ENCODE measurements around the gene CAMK2B. TPM values are rescaled to one million over a fixed set of nuclear protein-coding genes. Genes with fewer than 3 reads are reported as not detected.

Gene CAMK2B
- polyA plus RNA-seq, 1 donor (not counting 4 experiments of a cell fraction or from before 2014, with no cell fraction given) = 0.25 TPM

DNA sequence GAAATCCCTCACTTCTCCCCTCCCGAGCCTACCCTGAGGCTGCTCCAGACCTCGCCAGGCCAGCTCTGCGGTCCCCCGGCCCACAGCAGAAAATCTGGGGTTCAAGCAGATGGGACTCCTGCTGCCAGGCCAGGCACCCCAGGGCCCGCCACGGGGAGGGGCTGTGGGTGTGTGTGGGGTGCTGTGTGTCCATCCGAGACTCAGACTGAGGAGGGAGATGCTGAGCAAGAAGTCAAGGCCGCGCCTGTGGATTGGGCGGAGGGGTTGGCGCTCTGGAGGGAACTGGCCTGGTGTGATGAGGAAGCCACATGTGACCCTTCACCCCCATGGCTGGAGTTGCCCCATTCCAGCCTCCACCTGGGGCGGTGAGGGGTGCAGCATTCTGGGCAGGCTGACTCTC is 73.5 kb downstream of the CAMK2B start:
- Histone ChIP-seq H3K4me3 (ENCODE audit: control insufficient read depth in 2 of 3, extremely low read depth in 1 of 3, insufficient read depth in 2 of 3, low read depth in 1 of 3, low read length in 3 of 3) (no peak overlapping the region), H3K27me3 (ENCODE audit: control insufficient read depth, extremely low read depth, insufficient read depth, low read length) (no peaks in the 10 kb centered on the region), H3K27ac (ENCODE audit: control insufficient read depth, insufficient read depth, low read length) (no peak overlapping the region), H2AFZ (ENCODE audit: control insufficient read depth, low read length) (no peak overlapping the region), H3K79me2 (ENCODE audit: control insufficient read depth, insufficient read depth, low read length) (no peaks in the 10 kb centered on the region), H3K4me1 (ENCODE audit: control insufficient read depth, extremely low read depth, insufficient read depth, low read length) (no peaks in the 10 kb centered on the region), H4K20me1 (ENCODE audit: control insufficient read depth, extremely low read depth, insufficient read depth, low read length) (no peaks in the 10 kb centered on the region), H3K4me2 (ENCODE audit: control insufficient read depth, extremely low read depth, insufficient read depth, low read depth, low read length) (no peak overlapping the region), H3K9ac (ENCODE audit: control insufficient read depth, extremely low read depth, insufficient read depth, low read length) (no peak overlapping the region), H3K9me3 (ENCODE audit: control insufficient read depth, low read depth, low read length) (no peaks in the 10 kb centered on the region), H3K9me1 (ENCODE audit: control insufficient read depth, extremely low read depth, insufficient read depth, low read length) (no peaks in the 10 kb centered on the region), H3K36me3 (ENCODE audit: control insufficient read depth in 2 of 2, extremely low read depth in 1 of 2, insufficient read depth in 2 of 2, low read length in 2 of 2) (no peaks in the 10 kb centered on the region)
- FAIRE-seq (no peak), DNase-seq (ENCODE audit: low read depth, low spot score) (no peak)
- TF ChIP-seq, protein P1, sequence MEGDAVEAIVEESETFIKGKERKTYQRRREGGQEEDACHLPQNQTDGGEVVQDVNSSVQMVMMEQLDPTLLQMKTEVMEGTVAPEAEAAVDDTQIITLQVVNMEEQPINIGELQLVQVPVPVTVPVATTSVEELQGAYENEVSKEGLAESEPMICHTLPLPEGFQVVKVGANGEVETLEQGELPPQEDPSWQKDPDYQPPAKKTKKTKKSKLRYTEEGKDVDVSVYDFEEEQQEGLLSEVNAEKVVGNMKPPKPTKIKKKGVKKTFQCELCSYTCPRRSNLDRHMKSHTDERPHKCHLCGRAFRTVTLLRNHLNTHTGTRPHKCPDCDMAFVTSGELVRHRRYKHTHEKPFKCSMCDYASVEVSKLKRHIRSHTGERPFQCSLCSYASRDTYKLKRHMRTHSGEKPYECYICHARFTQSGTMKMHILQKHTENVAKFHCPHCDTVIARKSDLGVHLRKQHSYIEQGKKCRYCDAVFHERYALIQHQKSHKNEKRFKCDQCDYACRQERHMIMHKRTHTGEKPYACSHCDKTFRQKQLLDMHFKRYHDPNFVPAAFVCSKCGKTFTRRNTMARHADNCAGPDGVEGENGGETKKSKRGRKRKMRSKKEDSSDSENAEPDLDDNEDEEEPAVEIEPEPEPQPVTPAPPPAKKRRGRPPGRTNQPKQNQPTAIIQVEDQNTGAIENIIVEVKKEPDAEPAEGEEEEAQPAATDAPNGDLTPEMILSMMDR (optimal IDR thresholded peaks at IDR 0.05 in 1 of 3, IDR thresholded peaks at IDR 0.05 in 1 of 3, conservative IDR thresholded peaks at IDR 0.05 in 1 of 3; ENCODE audit: extremely low read depth in 1 of 3, insufficient read depth in 2 of 3, low read length in 3 of 3) = no peak
- TF ChIP-seq EZH2 (IDR thresholded peaks at IDR 0.05; ENCODE audit: low read length) = no peak
- dilution Hi-C loops (cut with MboI; ENCODE audit: extremely low pct_ligation_motif_present, low sequenced_read_pairs) = no loop called here

DNA sequence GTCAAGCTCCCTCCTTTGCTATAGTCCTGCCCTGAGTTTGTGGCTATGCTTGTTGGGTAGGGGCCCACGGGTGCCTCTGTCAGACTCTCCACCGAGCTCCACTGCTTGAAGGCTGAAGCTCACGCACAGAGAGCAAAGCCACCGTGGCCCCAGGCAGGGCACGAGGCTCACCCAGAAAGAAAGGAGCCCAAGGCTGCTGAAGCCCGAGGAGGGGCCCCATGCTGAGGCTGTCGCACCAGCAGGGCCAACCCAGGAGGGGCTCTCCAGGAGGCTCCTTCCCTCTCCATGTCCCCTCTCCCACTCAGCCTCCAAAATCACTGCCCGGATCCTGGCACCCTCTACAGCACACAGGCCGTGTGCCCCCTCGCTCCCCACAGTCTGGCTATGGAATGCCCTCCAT is 74.1 kb downstream of the CAMK2B start:
- FAIRE-seq = no peak
- no peaks in the 10 kb centered on the region for H3K36me3 ChIP-seq (ENCODE audit: control insufficient read depth in 2 of 2, extremely low read depth in 1 of 2, insufficient read depth in 2 of 2, low read length in 2 of 2)
- dilution Hi-C loops (cut with MboI; ENCODE audit: extremely low pct_ligation_motif_present, low sequenced_read_pairs) = no loop called here
- H3K9me3 ChIP-seq (ENCODE audit: control insufficient read depth, low read depth, low read length) = no peaks in the 10 kb centered on the region
- H3K9me1 ChIP-seq (ENCODE audit: control insufficient read depth, extremely low read depth, insufficient read depth, low read length) = peaks cover 2% of the 10 kb centered on the region
- H3K79me2 ChIP-seq (ENCODE audit: control insufficient read depth, insufficient read depth, low read length) = no peaks in the 10 kb centered on the region
- no peak overlapping the region for H2AFZ ChIP-seq (ENCODE audit: control insufficient read depth, low read length)
- no peak for DNase-seq (ENCODE audit: low read depth, low spot score)
- no peak overlapping the region for H3K27ac ChIP-seq (ENCODE audit: control insufficient read depth, insufficient read depth, low read length)
- no peaks in the 10 kb centered on the region for H3K27me3 ChIP-seq (ENCODE audit: control insufficient read depth, extremely low read depth, insufficient read depth, low read length)
- no peak overlapping the region for H3K4me2 ChIP-seq (ENCODE audit: control insufficient read depth, extremely low read depth, insufficient read depth, low read depth, low read length)
- no peak overlapping the region for H3K9ac ChIP-seq (ENCODE audit: control insufficient read depth, extremely low read depth, insufficient read depth, low read length)
- no peaks in the 10 kb centered on the region for H3K4me1 ChIP-seq (ENCODE audit: control insufficient read depth, extremely low read depth, insufficient read depth, low read length)
- TF ChIP-seq, protein P1 (optimal IDR thresholded peaks at IDR 0.05 in 1 of 3, IDR thresholded peaks at IDR 0.05 in 1 of 3, conservative IDR thresholded peaks at IDR 0.05 in 1 of 3; ENCODE audit: extremely low read depth in 1 of 3, insufficient read depth in 2 of 3, low read length in 3 of 3) = no peak
- H4K20me1 ChIP-seq (ENCODE audit: control insufficient read depth, extremely low read depth, insufficient read depth, low read length) = no peaks in the 10 kb centered on the region
- H3K4me3 ChIP-seq (ENCODE audit: control insufficient read depth in 2 of 3, extremely low read depth in 1 of 3, insufficient read depth in 2 of 3, low read depth in 1 of 3, low read length in 3 of 3) = no peak overlapping the region
